Neuronal stem cell (in vitro differentiated cells): ENCODE results near the gene HLA-DMA.

ENCODE experiments used
- DNase-seq: peaks from one replicate; pipeline ENCODE4 v3.0.0-alpha.2; 2013; ENCODE audit warnings: low spot score
- H2AFZ ChIP-seq: one replicate; pipeline ENCODE4 v1.6.1; 2013; ENCODE audit warnings: mild to moderate bottlenecking, low read length, inconsistent platforms
- H2AK5ac ChIP-seq: 2 replicates; pipeline ENCODE4 v1.6.1; 2013; ENCODE audit warnings: low read depth, mild to moderate bottlenecking, inconsistent platforms, low read length, moderate library complexity, mixed read lengths
- H2BK120ac ChIP-seq: 2 replicates; pipeline ENCODE4 v1.6.1; 2013; ENCODE audit warnings: low read depth, mild to moderate bottlenecking, inconsistent platforms, low read length, moderate library complexity, mixed read lengths
- H2BK12ac ChIP-seq: one replicate; pipeline ENCODE4 v1.6.1; 2013; ENCODE audit warnings: low read length, inconsistent platforms
- H2BK15ac ChIP-seq: 2 replicates; pipeline ENCODE4 v1.6.1; 2013; ENCODE audit warnings: mild to moderate bottlenecking, low read length, inconsistent platforms, mixed read lengths
- H2BK5ac ChIP-seq: one replicate; pipeline ENCODE4 v1.6.1; 2013; ENCODE audit warnings: inconsistent platforms, mild to moderate bottlenecking, low read length, moderate library complexity
- H3K14ac ChIP-seq: one replicate; pipeline ENCODE4 v1.6.1; 2013; ENCODE audit warnings: low read length, inconsistent platforms
- H3K18ac ChIP-seq: 2 replicates; pipeline ENCODE4 v1.6.1; 2013; ENCODE audit warnings: low read length, inconsistent platforms
- H3K23ac ChIP-seq: 2 replicates; pipeline ENCODE4 v1.6.1; 2013; ENCODE audit warnings: low read depth, mild to moderate bottlenecking, mixed read lengths, low read length, inconsistent platforms; ENCODE audit not compliant: poor library complexity
- H3K27ac ChIP-seq: replicated peaks from 3 replicates; pipeline ENCODE4 v1.5.1; 2013; ENCODE audit warnings: low read length, inconsistent platforms
- H3K27me3 ChIP-seq, 3 experiments: 2 replicates each; pipeline ENCODE4 v1.6.1; 2013; ENCODE audit warnings: low read length in 3 of 3, mild to moderate bottlenecking in 2 of 3, inconsistent platforms in 1 of 3, low read depth in 1 of 3, mixed read lengths in 1 of 3, moderate library complexity in 1 of 3; ENCODE audit not compliant: control insufficient read depth in 3 of 3, insufficient read depth in 3 of 3
- H3K36me3 ChIP-seq, 2 donors: replicated peaks in 1 of 2; 2 replicates each; pipeline ENCODE4 v1.6.1; 2013; ENCODE audit warnings: low read length in 2 of 2; ENCODE audit not compliant: control insufficient read depth in 2 of 2, insufficient read depth in 2 of 2
- H3K4ac ChIP-seq: 2 replicates; pipeline ENCODE4 v1.6.1; 2013; ENCODE audit warnings: inconsistent platforms, mild to moderate bottlenecking, low read length, moderate library complexity
- H3K4me1 ChIP-seq, 2 donors: 1 replicate in 1 of 2; 2 replicates in 1 of 2; pipeline ENCODE4 v1.6.1; 2013; ENCODE audit warnings: low read length in 2 of 2, low read depth in 1 of 2; ENCODE audit not compliant: control insufficient read depth in 2 of 2, insufficient read depth in 1 of 2
- H3K4me2 ChIP-seq: one replicate; pipeline ENCODE4 v1.6.1; 2013; ENCODE audit warnings: mild to moderate bottlenecking, low read length, inconsistent platforms; ENCODE audit not compliant: insufficient read depth, poor library complexity, severe bottlenecking
- H3K4me3 ChIP-seq, 2 donors: 2 replicates each; pipeline ENCODE4 v1.5.1; 2013; ENCODE audit warnings: low read length in 2 of 2, mild to moderate bottlenecking in 2 of 2, inconsistent platforms in 1 of 2, moderate library complexity in 1 of 2
- H3K79me1 ChIP-seq: one replicate; pipeline ENCODE4 v1.6.1; 2013; ENCODE audit warnings: low read depth, mild to moderate bottlenecking, inconsistent platforms, low read length, moderate library complexity
- H3K9ac ChIP-seq: one replicate; pipeline ENCODE4 v1.6.1; 2013; ENCODE audit warnings: mild to moderate bottlenecking, low read depth, low read length, inconsistent platforms; ENCODE audit not compliant: poor library complexity
- H3K9me3 ChIP-seq, 2 donors: replicated peaks in 1 of 2; 2 replicates each; pipeline versions ENCODE3 to v1.6.1; 2013; ENCODE audit warnings: low read length in 2 of 2, mild to moderate bottlenecking in 2 of 2, inconsistent platforms in 1 of 2, low read depth in 1 of 2, mixed read lengths in 1 of 2, moderate library complexity in 1 of 2; ENCODE audit not compliant: control insufficient read depth in 2 of 2, insufficient read depth in 1 of 2
- H4K8ac ChIP-seq: one replicate; pipeline ENCODE4 v1.6.1; 2013; ENCODE audit warnings: low read depth, mild to moderate bottlenecking, inconsistent platforms, low read length, moderate library complexity
- H4K91ac ChIP-seq: one replicate; pipeline ENCODE4 v1.6.1; 2013; ENCODE audit warnings: low read length, low read depth, mild to moderate bottlenecking, inconsistent platforms; ENCODE audit not compliant: poor library complexity
- WGBS, 2 donors: extraction: QIAGEN DNeasy Blood & Tissue Kit; methylation state at CpG; one replicate each; pipeline ENCODE4 v1.1.7; 2013; ENCODE audit warnings: missing lambda C conversion rate in 2 of 2, mixed read lengths in 1 of 2; ENCODE audit not compliant: insufficient read length in 2 of 2, insufficient replicate concordance in 1 of 2; ENCODE audit errors: extremely low coverage in 2 of 2; 5-methylcytosine and 5-hydroxymethylcytosine counted together

HLA-DMA gene

DNA sequence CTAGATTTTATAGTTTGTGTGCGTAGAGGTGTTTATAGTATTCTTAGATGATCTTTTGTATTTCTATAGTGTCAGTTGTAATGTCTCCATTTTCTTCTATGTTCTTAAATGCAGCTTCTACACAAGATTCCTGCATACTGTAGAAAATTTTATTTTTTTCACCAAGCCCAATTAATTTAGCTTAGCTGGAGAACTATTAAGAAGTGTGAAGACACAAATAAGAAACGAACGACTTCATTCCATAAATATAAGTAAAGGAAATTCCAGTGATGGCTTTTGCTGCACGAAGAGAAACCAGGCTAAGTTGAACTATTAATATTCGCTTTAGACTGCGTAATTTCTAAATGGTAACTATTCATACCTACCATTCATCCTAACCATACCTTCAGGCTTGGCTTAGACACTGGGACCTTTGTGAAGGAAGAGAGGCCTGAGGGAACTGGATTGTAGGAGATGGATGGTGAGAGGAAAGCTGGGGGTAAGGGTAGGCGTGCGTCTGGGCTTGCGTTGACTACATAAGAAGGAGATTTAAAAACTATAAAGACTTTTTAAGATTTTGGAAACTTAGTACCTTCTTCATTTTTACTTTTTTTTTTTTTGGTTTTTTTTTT is 40.6 kb upstream of the HLA-DMA start:
- H2BK5ac ChIP-seq = no peak overlapping the region
- H2BK15ac ChIP-seq = no peak overlapping the region
- no peak overlapping the region for H3K4ac ChIP-seq
- H3K4me2 ChIP-seq = no peak overlapping the region
- no CpG with 5 or more reads among the region's 9 CpGs for WGBS, 2 donors
- no peak overlapping the region for H3K18ac ChIP-seq
- no peak overlapping the region for H2BK120ac ChIP-seq
- H3K27ac ChIP-seq = no peak overlapping the region
- no peaks in the 10 kb centered on the region for H3K9me3 ChIP-seq
- no peak overlapping the region for H2AFZ ChIP-seq
- H3K14ac ChIP-seq = no peak overlapping the region
- no peak overlapping the region for H2BK12ac ChIP-seq
- H3K23ac ChIP-seq = no peak overlapping the region
- H3K9ac ChIP-seq = no peak overlapping the region
- H3K36me3 ChIP-seq = no peaks in the 10 kb centered on the region
- H4K8ac ChIP-seq = no peak overlapping the region
- no peak overlapping the region for H2AK5ac ChIP-seq
- H3K4me3 ChIP-seq = no peak overlapping the region
- peaks cover 0 to 15% (median 0%) of the 10 kb centered on the region in 3 experiments for H3K27me3 ChIP-seq
- no peak overlapping the region for H4K91ac ChIP-seq
- DNase-seq = no peak
- H3K79me1 ChIP-seq = no peaks in the 10 kb centered on the region
- H3K4me1 ChIP-seq = no peaks in the 10 kb centered on the region

DNA sequence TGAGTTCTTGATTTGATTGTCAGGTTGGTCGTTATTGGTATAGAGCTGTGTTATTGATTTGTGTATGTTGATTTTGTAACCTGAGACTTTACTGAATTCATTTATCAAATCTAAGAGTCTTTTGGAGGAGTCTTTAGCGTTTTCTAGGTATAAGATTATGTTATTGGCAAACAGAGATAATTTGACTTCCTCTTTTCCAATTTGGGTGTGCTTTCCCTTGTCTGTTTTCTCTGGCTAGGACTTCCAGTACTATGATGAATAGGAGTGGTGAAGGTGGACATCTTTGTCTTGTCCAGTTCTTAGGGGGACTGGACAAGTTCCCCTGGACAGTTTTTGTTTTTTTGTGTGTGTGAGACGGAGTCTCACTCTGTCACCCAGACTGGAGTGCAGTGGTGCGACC is 39.1 kb upstream of the HLA-DMA start:
- Histone ChIP-seq H2BK5ac (no peak overlapping the region), H4K8ac (no peak overlapping the region), H2BK120ac (no peak overlapping the region), H3K9me3 (no peaks in the 10 kb centered on the region), H3K9ac (no peak overlapping the region), H3K27ac (no peak overlapping the region), H3K4me1 (no peaks in the 10 kb centered on the region), H2BK12ac (no peak overlapping the region), H3K27me3 (peaks cover 0 to 17% (median 0%) of the 10 kb centered on the region in 3 experiments), H3K14ac (no peak overlapping the region), H3K36me3 (no peaks in the 10 kb centered on the region), H4K91ac (no peak overlapping the region), H3K4me2 (no peak overlapping the region), H3K18ac (no peak overlapping the region), H2BK15ac (no peak overlapping the region), H3K79me1 (no peaks in the 10 kb centered on the region), H2AK5ac (no peak overlapping the region), H2AFZ (no peak overlapping the region), H3K23ac (no peak overlapping the region), H3K4ac (no peak overlapping the region), H3K4me3 (no peak overlapping the region)
- no CpG with 5 or more reads among the region's 4 CpGs for WGBS, 2 donors
- no peak for DNase-seq

GRCh38 chr6:32989368-32989767 is 36.5 kb upstream of the HLA-DMA start:
- H3K79me1 ChIP-seq = no peaks in the 10 kb centered on the region
- H2BK5ac ChIP-seq = no peak overlapping the region
- H3K9ac ChIP-seq = no peak overlapping the region
- H3K36me3 ChIP-seq = no peaks in the 10 kb centered on the region
- H2AFZ ChIP-seq = no peak overlapping the region
- H4K91ac ChIP-seq = no peak overlapping the region
- H3K14ac ChIP-seq = no peak overlapping the region
- H2AK5ac ChIP-seq = no peak overlapping the region
- no peak overlapping the region for H2BK12ac ChIP-seq
- no peak for DNase-seq
- H3K27ac ChIP-seq = no peak overlapping the region
- H3K9me3 ChIP-seq = no peaks in the 10 kb centered on the region
- WGBS, 2 donors = no CpG with 5 or more reads among the region's 1 CpG
- no peak overlapping the region for H3K23ac ChIP-seq
- H3K18ac ChIP-seq = no peak overlapping the region
- H3K4me2 ChIP-seq = no peak overlapping the region
- no peak overlapping the region for H3K4ac ChIP-seq
- H2BK15ac ChIP-seq = no peak overlapping the region
- H3K27me3 ChIP-seq = peaks cover 0 to 9% (median 0%) of the 10 kb centered on the region in 3 experiments
- no peak overlapping the region for H2BK120ac ChIP-seq
- no peaks in the 10 kb centered on the region for H3K4me1 ChIP-seq
- no peak overlapping the region for H4K8ac ChIP-seq
- H3K4me3 ChIP-seq = no peak overlapping the region

GRCh38 chr6:32984622-32985389 is 31.9 kb upstream of the HLA-DMA start:
- DNase-seq = peak; percentile 84
- no peak overlapping the region for H3K18ac ChIP-seq
- H2BK15ac ChIP-seq = no peak overlapping the region
- no peak overlapping the region for H2BK12ac ChIP-seq
- no peak overlapping the region for H2AFZ ChIP-seq
- no peak overlapping the region for H3K14ac ChIP-seq
- no peak overlapping the region for H2BK5ac ChIP-seq
- H3K27me3 ChIP-seq = peaks cover 0 to 9% (median 0%) of the 10 kb centered on the region in 3 experiments
- H3K23ac ChIP-seq = no peak overlapping the region
- no CpG with 5 or more reads among the region's 9 CpGs for WGBS, 2 donors
- H3K4me1 ChIP-seq = no peaks in the 10 kb centered on the region
- H2BK120ac ChIP-seq = no peak overlapping the region
- peaks cover 6% of the 10 kb centered on the region for H3K79me1 ChIP-seq
- H4K91ac ChIP-seq = no peak overlapping the region
- H3K9ac ChIP-seq = no peak overlapping the region
- no peak overlapping the region for H3K27ac ChIP-seq
- peaks cover 13 to 27% of the 10 kb centered on the region in 2 donors for H3K36me3 ChIP-seq
- no peak overlapping the region for H2AK5ac ChIP-seq
- no peak overlapping the region for H4K8ac ChIP-seq
- H3K9me3 ChIP-seq = no peaks in the 10 kb centered on the region
- no peak overlapping the region for H3K4ac ChIP-seq
- no peak overlapping the region for H3K4me2 ChIP-seq
- H3K4me3 ChIP-seq = no peak overlapping the region
